HepG2 (cell line): Measurements from ENCODE around the gene VPS13D. TPM values are rescaled to one million over a fixed set of nuclear protein-coding genes. Genes with fewer than 3 reads are reported as not detected.

Experiments
- AHDC1 ChIP-seq: sonication (generic); formaldehyde crosslinking; IDR thresholded peaks from 2 replicates; pipeline ENCODE4 v1.5.1; 2020; ENCODE audit warnings: mild to moderate bottlenecking, missing genetic modification reagents, borderline replicate concordance
- BRD4 ChIP-seq: sonication (generic); formaldehyde crosslinking; IDR thresholded peaks from 2 replicates; pipeline ENCODE4 v1.4.0; 2020; ENCODE audit warnings: missing genetic modification reagents
- CEBPB ChIP-seq: IDR thresholded peaks from 2 replicates; pipeline ENCODE4 v1.6.1; 2011; ENCODE audit warnings: low read depth, low read length, improper control_type of control experiment, borderline replicate concordance
- KDM5A ChIP-seq: fragments of 200-600 bp; sonication (generic); IDR thresholded peaks from 2 replicates; pipeline ENCODE4 v1.7.0; 2018; ENCODE audit warnings: antibody characterized with exemption, mild to moderate bottlenecking, low read length, borderline replicate concordance
- KDM5B ChIP-seq: sonication (generic); formaldehyde crosslinking; IDR thresholded peaks from 2 replicates; pipeline ENCODE4 v1.4.0; 2020; ENCODE audit warnings: missing genetic modification reagents, mild to moderate bottlenecking, borderline replicate concordance
- MAF1 ChIP-seq: sonication (generic); formaldehyde crosslinking; IDR thresholded peaks from 2 replicates; pipeline ENCODE4 v1.5.0; 2020; ENCODE audit warnings: missing genetic modification reagents, borderline replicate concordance
- MAX ChIP-seq: IDR thresholded peaks from 2 replicates; pipeline ENCODE4 v1.6.1; 2012; ENCODE audit warnings: inconsistent platforms
- POLR2AphosphoS2 ChIP-seq: IDR thresholded peaks from 2 replicates; pipeline ENCODE4 v1.6.1; 2011; ENCODE audit warnings: low read depth, low read length, improper control_type of control experiment
- PRDM10 ChIP-seq: sonication (generic); formaldehyde crosslinking; IDR thresholded peaks from 2 replicates; pipeline ENCODE4 v1.4.0; 2020; ENCODE audit warnings: low read depth, missing genetic modification reagents
- RNF2 ChIP-seq: fragments of 450-650 bp; conservative IDR thresholded peaks from 2 replicates; pipeline ENCODE4 v1.6.1; 2016; ENCODE audit warnings: low read depth
- SCMH1 ChIP-seq: sonication (generic); formaldehyde crosslinking; IDR thresholded peaks from 2 replicates; pipeline ENCODE4 v1.9.0; 2021; ENCODE audit warnings: missing genetic modification reagents, mild to moderate bottlenecking, borderline replicate concordance
- ZNF10 ChIP-seq: sonication (generic); formaldehyde crosslinking; IDR thresholded peaks from 2 replicates; pipeline ENCODE4 v1.4.0; 2020; ENCODE audit warnings: mild to moderate bottlenecking, low read depth, missing genetic modification reagents, borderline replicate concordance
- ZNF577 ChIP-seq: sonication (generic); formaldehyde crosslinking; IDR thresholded peaks from 2 replicates; pipeline ENCODE4 v1.4.0; 2020; ENCODE audit warnings: mild to moderate bottlenecking, low read depth, missing genetic modification reagents, borderline replicate concordance
- polyA plus RNA-seq, 8 experiments: library from polyadenylated mRNA; depleted of rRNA in 3 of 8; stranded (reverse) in 7 of 8; unstranded in 1 of 8; fragments of >200 nt; fragmentation: Illumina TruSeq in 4 of 8; extraction: Trizol in 4 of 8; gene quantifications; 2 replicates each; pipeline versions ENCODE4 v1.2.1 to v1.2.3, GENCODE V29; 2011 to 2016; ENCODE audit warnings: low read depth in 4 of 8, missing spikeins in 1 of 8, mixed read lengths in 1 of 8; ENCODE audit not compliant: insufficient read depth in 1 of 8
- total RNA-seq, 5 experiments: library from RNA; depleted of rRNA; stranded (reverse); fragments of >200 nt; fragmentation: Illumina TruSeq; extraction: Trizol; gene quantifications; 2 replicates each; pipeline ENCODE4 v1.2.3, GENCODE V29; 2016; ENCODE audit warnings: low read depth in 1 of 5
- TF ChIP-seq, protein P1 (sequence below): sonication (generic); formaldehyde crosslinking; IDR thresholded peaks from 2 replicates; pipeline ENCODE4 v1.4.0; 2020; ENCODE audit warnings: missing genetic modification reagents

Gene VPS13D
- total and polyA plus RNA-seq, 2 of the 13 experiments (the other 11 are each of a cell fraction or from before 2014, with no cell fraction given) = 8.6 to 13.9 TPM

DNA sequence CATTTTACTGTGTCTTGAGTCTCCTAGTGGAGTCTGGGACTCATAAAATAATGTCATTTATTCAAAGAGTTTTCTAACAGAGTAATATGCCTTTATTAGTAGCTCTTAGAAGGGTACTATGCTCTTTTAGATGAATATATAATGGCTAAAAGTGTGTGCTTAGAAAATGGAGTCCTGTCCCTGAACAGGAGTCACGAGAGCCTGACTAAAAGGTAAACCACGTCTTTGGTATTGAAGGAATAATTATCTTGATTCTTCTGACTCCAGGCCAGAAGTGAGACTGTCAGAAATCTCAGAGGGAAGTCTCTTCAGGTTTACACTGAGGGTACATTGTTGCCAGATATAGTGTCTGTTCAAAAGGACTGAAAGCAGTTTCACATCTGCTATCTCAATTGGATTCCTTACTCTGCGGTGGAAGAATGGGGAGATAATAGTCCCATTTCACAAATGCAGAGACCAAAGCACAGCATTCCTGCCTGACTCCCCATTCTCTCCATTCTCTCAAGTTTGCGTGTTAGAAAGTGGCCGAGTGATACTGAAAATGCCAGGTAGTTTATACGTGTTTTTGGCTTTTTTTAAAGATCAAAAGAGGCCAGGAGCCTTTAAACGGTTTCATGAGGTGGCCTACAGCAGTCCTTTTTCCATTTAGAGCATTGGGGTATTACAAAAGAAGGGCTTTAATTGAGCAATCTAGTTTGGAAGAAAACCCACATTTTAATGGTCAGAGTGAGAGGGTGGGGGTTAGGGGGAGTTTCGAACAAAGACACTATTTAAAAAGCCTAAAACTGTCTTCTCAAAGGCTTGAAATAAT, 176.6 kb downstream of the VPS13D start (continued):
- TF ChIP-seq ZNF10 (CRISPR knock-in tag) (no peak), MAX (0 out of 2 replicates have a peak, but pooled peaks have one; percentile 6), BRD4 (CRISPR knock-in tag) (no peak), KDM5B (CRISPR knock-in tag) (no peak), CEBPB (peak; percentile 79; the same call in 1 of the 2 replicates), RNF2 (no peak), PRDM10 (CRISPR knock-in tag) (no peak), SCMH1 (CRISPR knock-in tag) (no peak), KDM5A (no peak), ZNF577 (CRISPR knock-in tag) (no peak), AHDC1 (peak; percentile 51; the same call in 1 of the 2 replicates), MAF1 (CRISPR knock-in tag) (no peak), POLR2AphosphoS2 (no peak)
- TF ChIP-seq, protein P1, sequence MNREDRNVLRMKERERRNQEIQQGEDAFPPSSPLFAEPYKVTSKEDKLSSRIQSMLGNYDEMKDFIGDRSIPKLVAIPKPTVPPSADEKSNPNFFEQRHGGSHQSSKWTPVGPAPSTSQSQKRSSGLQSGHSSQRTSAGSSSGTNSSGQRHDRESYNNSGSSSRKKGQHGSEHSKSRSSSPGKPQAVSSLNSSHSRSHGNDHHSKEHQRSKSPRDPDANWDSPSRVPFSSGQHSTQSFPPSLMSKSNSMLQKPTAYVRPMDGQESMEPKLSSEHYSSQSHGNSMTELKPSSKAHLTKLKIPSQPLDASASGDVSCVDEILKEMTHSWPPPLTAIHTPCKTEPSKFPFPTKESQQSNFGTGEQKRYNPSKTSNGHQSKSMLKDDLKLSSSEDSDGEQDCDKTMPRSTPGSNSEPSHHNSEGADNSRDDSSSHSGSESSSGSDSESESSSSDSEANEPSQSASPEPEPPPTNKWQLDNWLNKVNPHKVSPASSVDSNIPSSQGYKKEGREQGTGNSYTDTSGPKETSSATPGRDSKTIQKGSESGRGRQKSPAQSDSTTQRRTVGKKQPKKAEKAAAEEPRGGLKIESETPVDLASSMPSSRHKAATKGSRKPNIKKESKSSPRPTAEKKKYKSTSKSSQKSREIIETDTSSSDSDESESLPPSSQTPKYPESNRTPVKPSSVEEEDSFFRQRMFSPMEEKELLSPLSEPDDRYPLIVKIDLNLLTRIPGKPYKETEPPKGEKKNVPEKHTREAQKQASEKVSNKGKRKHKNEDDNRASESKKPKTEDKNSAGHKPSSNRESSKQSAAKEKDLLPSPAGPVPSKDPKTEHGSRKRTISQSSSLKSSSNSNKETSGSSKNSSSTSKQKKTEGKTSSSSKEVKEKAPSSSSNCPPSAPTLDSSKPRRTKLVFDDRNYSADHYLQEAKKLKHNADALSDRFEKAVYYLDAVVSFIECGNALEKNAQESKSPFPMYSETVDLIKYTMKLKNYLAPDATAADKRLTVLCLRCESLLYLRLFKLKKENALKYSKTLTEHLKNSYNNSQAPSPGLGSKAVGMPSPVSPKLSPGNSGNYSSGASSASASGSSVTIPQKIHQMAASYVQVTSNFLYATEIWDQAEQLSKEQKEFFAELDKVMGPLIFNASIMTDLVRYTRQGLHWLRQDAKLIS (CRISPR knock-in tag) = 0 out of 2 replicates have a peak, but pooled peaks have one; percentile 38
